ENCODE data around the gene PKDREJ.

- TF ChIP-seq, protein P1, sequence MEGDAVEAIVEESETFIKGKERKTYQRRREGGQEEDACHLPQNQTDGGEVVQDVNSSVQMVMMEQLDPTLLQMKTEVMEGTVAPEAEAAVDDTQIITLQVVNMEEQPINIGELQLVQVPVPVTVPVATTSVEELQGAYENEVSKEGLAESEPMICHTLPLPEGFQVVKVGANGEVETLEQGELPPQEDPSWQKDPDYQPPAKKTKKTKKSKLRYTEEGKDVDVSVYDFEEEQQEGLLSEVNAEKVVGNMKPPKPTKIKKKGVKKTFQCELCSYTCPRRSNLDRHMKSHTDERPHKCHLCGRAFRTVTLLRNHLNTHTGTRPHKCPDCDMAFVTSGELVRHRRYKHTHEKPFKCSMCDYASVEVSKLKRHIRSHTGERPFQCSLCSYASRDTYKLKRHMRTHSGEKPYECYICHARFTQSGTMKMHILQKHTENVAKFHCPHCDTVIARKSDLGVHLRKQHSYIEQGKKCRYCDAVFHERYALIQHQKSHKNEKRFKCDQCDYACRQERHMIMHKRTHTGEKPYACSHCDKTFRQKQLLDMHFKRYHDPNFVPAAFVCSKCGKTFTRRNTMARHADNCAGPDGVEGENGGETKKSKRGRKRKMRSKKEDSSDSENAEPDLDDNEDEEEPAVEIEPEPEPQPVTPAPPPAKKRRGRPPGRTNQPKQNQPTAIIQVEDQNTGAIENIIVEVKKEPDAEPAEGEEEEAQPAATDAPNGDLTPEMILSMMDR (conservative IDR thresholded peaks at IDR 0.05): no peak
- TF ChIP-seq ZFX (IDR thresholded peaks at IDR 0.05): no peak
Measured at GRCh38 chr22:46292173-46292572, 29.0 kb upstream of the PKDREJ start.
